Endodermal cell (in vitro differentiated cells): Measurements from ENCODE around the gene CORO7. TPM values are rescaled to one million over a fixed set of nuclear protein-coding genes. Genes with fewer than 3 reads are reported as not detected.

Experiments
- DNase-seq: peaks from one replicate; pipeline ENCODE4 v3.0.0-alpha.2; 2017
- H3K27ac ChIP-seq: 2 replicates; pipeline ENCODE4 v1.5.1; 2013; ENCODE audit warnings: mild to moderate bottlenecking, low read depth, low read length, moderate library complexity
- H3K27me3 ChIP-seq: 2 replicates; pipeline ENCODE4 v1.6.1; 2013; ENCODE audit warnings: mild to moderate bottlenecking, low read length, moderate library complexity; ENCODE audit not compliant: insufficient read depth, control insufficient read depth, poor library complexity, severe bottlenecking
- H3K36me3 ChIP-seq: 2 replicates; pipeline ENCODE4 v1.7.0; 2013; ENCODE audit warnings: mild to moderate bottlenecking, low read length, moderate library complexity; ENCODE audit not compliant: control insufficient read depth, insufficient read depth
- H3K4me1 ChIP-seq: one replicate; pipeline ENCODE4 v1.7.0; 2013; ENCODE audit warnings: low read length; ENCODE audit not compliant: control insufficient read depth, insufficient read depth
- H3K4me3 ChIP-seq: 2 replicates; pipeline ENCODE4 v1.5.1; 2013; ENCODE audit warnings: mild to moderate bottlenecking, low read length, moderate library complexity
- H3K9ac ChIP-seq: 2 replicates; pipeline ENCODE4 v1.6.1; 2013; ENCODE audit warnings: mild to moderate bottlenecking, low read length, moderate library complexity; ENCODE audit not compliant: poor library complexity, severe bottlenecking; ENCODE audit errors: extremely low read depth
- H3K9me3 ChIP-seq: 2 replicates; pipeline ENCODE4 v1.6.1; 2013; ENCODE audit warnings: mild to moderate bottlenecking, low read length, moderate library complexity; ENCODE audit not compliant: control insufficient read depth
- H3K27ac Mint-ChIP-seq: 2 replicates; pipeline ENCODE4 v1.8.0; 2020; ENCODE audit warnings: mixed read lengths
- H3K27me3 Mint-ChIP-seq: 2 replicates; pipeline ENCODE4 v1.8.0; 2021; ENCODE audit warnings: mild to moderate bottlenecking, mixed read lengths; ENCODE audit not compliant: insufficient read depth
- H3K36me3 Mint-ChIP-seq: 2 replicates; pipeline ENCODE4 v1.8.0; 2020; ENCODE audit warnings: low read depth, mixed read lengths
- H3K4me1 Mint-ChIP-seq: 2 replicates; pipeline ENCODE4 v1.8.0; 2020; ENCODE audit warnings: mixed read lengths
- H3K4me3 Mint-ChIP-seq: 2 replicates; pipeline ENCODE4 v1.8.0; 2020; ENCODE audit warnings: mild to moderate bottlenecking, moderate library complexity, mixed read lengths
- H3K9me3 Mint-ChIP-seq: 2 replicates; pipeline ENCODE4 v1.8.0; 2020; ENCODE audit warnings: mild to moderate bottlenecking, mixed read lengths
- CTCF ChIP-seq: fragments of 200-600 bp; sonication (generic); conservative IDR thresholded peaks from 2 replicates; pipeline ENCODE4 v1.5.0; 2021; ENCODE audit warnings: antibody characterized with exemption, mild to moderate bottlenecking
- WGBS, 2 experiments: methylation state at CpG; one replicate each; pipeline versions ENCODE4 v1.1.5 to v1.1.7; 2013; ENCODE audit warnings: missing lambda C conversion rate in 2 of 2, mixed read lengths in 1 of 2; ENCODE audit not compliant: insufficient coverage in 1 of 2, insufficient read length in 1 of 2; 5-methylcytosine and 5-hydroxymethylcytosine counted together
- total RNA-seq, 2 donors: library from RNA; stranded (reverse); fragmentation: NEBNext Ultra II Directional in 1 of 2; extraction: Animal tissue kit (Norgen Biotek cat#: 25700) in 1 of 2; gene quantifications; 2 replicates in 1 of 2; 3 replicates in 1 of 2; pipeline ENCODE4 v1.2.1, GENCODE V29; 2021

Gene CORO7
- total RNA-seq, 2 donors from 2014 or later = 32.5 to 37.5 TPM

GRCh38 chr16:4371357-4372000 is 44.9 kb downstream of the CORO7 start, which contains the start of gene VASN:
VASN (plus strand) TSS chr16:4371848; CDS start chr16:4380878, 9,030 bp downstream.
- Mint-ChIP-seq H3K4me3 (peak within 1 kb of the TSS; percentile 71), H3K36me3 (no peaks in the 10 kb centered on the region), H3K9me3 (no peaks in the 10 kb centered on the region), H3K4me1 (peaks cover 21% of the 10 kb centered on the region), H3K27ac (peak within 1 kb of the TSS; percentile 48), H3K27me3 (no peaks in the 10 kb centered on the region)
- Histone ChIP-seq H3K27ac (no peak within 1 kb of the TSS), H3K36me3 (no peaks in the 10 kb centered on the region), H3K27me3 (no peaks in the 10 kb centered on the region), H3K9ac (peak within 1 kb of the TSS; percentile 64), H3K4me1 (peaks cover 25% of the 10 kb centered on the region), H3K4me3 (peak within 1 kb of the TSS; percentile 82), H3K9me3 (no peaks in the 10 kb centered on the region)
- DNase-seq = peak; percentile 92
- WGBS, 2 experiments = 10 to 14% methylated on average over 20 to 50 of the region's 50 CpGs
- TF ChIP-seq CTCF = no peak

- Histone ChIP-seq H3K27me3 (no peaks in the 10 kb centered on the region), H3K4me1 (peaks cover 25% of the 10 kb centered on the region), H3K4me3 (no peak overlapping the region), H3K9me3 (no peaks in the 10 kb centered on the region), H3K9ac (no peak overlapping the region), H3K27ac (no peak overlapping the region), H3K36me3 (no peaks in the 10 kb centered on the region)
- 88 to 90% methylated on average over 6 to 14 of the region's 14 CpGs for WGBS, 2 experiments
- TF ChIP-seq CTCF = no peak
- Mint-ChIP-seq H3K4me1 (peaks cover 21% of the 10 kb centered on the region), H3K36me3 (no peaks in the 10 kb centered on the region), H3K27me3 (no peaks in the 10 kb centered on the region), H3K27ac (no peak overlapping the region), H3K4me3 (no peak overlapping the region), H3K9me3 (no peaks in the 10 kb centered on the region)
- no peak for DNase-seq
Measured at GRCh38 chr16:4370570-4371356, 45.6 kb downstream of the CORO7 start.

- H3K9ac ChIP-seq = no peak overlapping the region
- Mint-ChIP-seq H3K4me3 (no peak overlapping the region), H3K36me3 (no peaks in the 10 kb centered on the region), H3K27ac (no peak overlapping the region), H3K27me3 (no peaks in the 10 kb centered on the region), H3K4me1 (peaks cover 21% of the 10 kb centered on the region), H3K9me3 (no peaks in the 10 kb centered on the region)
- no peak for TF ChIP-seq CTCF
- no peak overlapping the region for H3K4me3 ChIP-seq
- H3K27ac ChIP-seq = no peak overlapping the region
- H3K27me3 ChIP-seq = no peaks in the 10 kb centered on the region
- peaks cover 25% of the 10 kb centered on the region for H3K4me1 ChIP-seq
- DNase-seq = no peak
- 87 to 91% methylated on average over 3 of the region's 3 CpGs for WGBS, 2 experiments
- H3K9me3 ChIP-seq = no peaks in the 10 kb centered on the region
- H3K36me3 ChIP-seq = no peaks in the 10 kb centered on the region
Measured at GRCh38 chr16:4370151-4370550, 46.2 kb downstream of the CORO7 start.
